IPS-NIHi7 (cell line): ENCODE data around the gene TLE4.
A peak's percentile ranks its signal among the peaks of the same experiment; 100 is the strongest.
"Not testable (repeated sequence)": the region's sequence is repeated elsewhere in the genome, so short reads cannot be mapped to it uniquely, and the experiment has no call there.

ENCODE experiments used
- DNase-seq: peaks from one replicate; pipeline ENCODE4 v3.0.0; 2012; ENCODE audit warnings: mixed read lengths; ENCODE audit errors: extremely low spot score

TLE4 gene

DNA sequence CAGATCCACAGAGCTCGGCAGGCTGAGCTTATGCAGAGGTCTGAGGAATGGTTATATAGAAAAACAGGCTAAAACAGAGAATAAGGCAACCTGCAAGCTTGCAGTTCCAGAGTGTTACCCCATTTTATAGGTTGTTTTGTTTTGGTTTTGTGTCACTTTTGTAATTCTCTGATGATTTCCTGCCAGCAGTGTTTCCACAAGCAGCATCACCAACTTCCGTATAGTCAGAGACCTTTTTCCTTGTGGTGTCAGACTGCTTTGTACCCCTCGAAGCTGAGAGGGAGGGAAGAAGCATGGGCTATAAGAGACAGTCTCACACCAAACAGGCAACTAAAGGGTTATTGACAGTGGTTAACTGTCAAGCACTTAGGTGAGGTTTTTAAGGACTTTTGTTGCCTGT, 61.8 kb downstream of the TLE4 start:
- DNase-seq, result no peak

DNA sequence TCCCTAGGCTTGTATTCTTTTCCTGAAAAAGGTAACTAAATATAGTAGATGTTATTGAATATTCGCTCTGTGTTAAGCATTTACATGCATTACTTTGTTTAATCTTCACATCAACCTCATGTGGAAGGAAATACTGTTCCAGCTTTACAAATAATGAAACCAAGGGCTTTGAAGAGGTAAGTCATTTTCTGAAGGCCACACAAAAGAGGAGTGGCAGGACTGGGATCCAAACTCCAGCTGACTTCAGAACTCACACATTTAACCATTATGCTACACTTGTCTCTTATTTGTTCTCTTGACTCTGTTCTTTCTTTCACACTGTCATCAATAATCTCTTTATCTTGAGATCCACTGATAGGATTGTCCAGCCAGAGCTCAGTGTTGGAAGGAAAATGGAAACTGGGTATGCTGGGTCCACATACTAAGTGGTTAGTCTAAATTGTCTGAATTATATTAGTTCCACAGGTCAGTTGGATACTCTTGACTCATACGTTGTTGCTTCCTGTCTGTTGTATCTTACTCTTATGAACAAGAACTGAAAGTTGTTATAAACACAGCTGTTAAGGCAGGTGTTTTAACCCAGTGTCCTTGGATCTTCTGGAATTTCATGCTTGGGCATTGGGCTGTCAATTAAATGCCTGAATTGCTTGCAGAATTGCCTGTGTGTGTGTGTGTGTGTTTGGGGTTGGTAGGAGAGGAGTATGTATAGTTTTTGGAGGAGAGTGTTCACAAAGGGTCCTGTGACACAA, 65.6 kb downstream of the TLE4 start:
- no peak for DNase-seq

DNA sequence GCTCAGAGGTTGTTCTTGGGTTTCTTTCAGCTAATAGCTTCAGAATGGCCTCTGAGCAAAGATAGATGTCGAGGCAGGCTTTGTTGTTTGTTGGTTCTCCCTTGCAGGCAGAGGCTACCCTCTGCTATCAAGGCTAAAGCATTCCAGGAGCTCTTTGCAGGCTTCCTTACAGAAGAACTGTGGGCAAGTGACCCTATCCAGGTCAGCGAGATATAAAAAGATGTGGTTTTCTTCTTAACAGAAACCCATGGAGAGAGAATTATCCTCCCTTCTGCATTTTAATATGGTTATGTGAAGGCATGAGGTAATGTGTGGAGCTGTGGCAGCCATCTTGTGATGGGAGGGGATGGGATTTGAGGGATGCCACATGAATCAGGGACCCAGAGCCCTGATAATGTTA, 67.0 kb downstream of the TLE4 start:
- no peak for DNase-seq

DNA sequence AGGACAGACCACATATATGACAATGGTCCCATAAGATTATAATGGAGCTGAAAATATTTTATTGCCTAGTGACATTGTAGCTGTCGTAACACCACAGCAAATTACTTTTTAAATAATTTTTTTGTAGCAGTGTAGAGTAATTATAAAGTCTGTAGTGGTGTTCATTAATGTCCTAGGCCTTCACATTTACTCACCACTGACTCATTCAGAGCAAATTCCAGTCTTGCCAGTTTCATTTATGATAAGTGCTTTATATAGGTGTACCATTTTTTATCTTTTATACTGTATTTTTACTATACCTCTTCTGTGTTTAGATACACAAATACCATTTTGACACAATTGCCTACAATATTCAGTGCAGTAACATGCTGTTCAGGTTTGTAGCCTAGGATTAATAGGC, 67.6 kb downstream of the TLE4 start:
- DNase-seq, result no peak

DNA sequence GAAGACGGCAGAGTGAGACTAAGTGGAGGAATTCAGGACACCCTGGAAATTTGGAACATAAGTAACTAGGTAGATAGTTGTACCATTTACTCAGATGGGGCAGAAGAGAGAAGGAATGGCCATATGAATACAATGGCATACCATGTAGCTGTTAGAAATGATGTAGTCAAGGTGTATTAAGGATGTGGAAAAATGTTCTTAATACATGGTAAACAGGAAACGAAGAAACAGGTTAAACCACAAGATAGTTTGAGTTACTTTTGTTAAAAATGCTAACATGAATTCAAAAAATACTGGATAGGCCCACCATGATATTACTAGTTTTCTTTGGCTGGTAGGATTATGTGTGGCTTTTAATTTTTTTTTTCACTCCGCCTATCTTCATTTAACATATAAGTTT, 68.3 kb downstream of the TLE4 start:
- not testable (repeated sequence) for DNase-seq

DNA sequence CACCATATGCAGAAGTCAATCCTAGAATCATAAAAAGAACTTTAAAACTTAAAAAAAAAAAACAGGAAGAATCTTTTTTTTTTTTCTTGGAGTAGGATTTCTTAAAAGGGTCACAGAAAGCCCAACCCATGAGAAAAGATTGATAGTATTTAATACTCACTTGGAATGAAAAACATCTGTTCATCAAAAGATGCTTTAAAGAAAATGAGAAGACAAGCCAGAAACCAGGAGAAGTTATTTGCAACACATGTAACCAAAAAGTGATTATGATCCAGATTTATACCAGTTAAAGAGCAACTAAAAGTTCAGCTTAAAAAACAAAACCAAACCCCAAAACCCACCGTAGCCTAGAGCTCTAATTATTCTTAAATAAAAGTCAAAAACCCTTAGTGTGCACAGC, 69.3 kb downstream of the TLE4 start:
- DNase-seq, result no peak

DNA sequence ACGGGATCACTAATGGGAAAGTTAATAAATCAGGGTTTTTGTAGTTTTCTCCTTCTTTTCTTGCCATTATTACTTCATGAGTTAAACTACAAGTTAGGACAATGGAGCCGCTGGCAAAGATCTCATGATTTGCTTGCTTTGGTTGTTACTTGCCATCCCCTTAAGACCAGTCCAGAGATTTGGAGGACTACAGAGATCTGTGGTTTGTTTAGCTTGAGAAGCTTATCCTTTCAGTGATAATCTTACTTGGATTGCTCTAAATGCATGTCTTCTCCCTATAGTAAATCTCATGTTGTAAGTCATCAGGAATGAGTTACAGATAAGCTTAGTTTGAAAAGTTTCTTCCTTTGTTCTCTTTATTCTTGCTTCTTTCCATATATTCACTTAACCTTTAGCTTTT, 70.9 kb downstream of the TLE4 start:
- DNase-seq, result no peak

DNA sequence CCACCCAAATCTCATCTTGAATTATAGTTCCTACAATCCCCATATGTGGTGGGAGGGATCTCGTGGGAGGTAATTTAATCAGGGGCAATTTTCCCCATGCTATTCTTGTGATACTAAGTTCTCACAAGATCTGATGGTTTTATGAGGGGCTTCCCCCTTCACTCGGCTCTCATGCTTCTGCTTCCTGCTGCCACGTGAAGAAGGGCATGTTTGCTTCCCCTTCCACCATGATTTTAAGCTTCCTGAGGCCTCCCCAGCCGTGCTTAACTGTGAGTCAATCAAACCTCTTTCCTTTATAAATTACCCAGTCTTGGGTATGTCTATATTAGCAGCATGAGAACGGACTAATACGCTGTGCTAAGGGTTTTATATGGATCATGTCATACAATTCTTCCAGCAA, 72.3 kb downstream of the TLE4 start:
- DNase-seq, result no peak

DNA sequence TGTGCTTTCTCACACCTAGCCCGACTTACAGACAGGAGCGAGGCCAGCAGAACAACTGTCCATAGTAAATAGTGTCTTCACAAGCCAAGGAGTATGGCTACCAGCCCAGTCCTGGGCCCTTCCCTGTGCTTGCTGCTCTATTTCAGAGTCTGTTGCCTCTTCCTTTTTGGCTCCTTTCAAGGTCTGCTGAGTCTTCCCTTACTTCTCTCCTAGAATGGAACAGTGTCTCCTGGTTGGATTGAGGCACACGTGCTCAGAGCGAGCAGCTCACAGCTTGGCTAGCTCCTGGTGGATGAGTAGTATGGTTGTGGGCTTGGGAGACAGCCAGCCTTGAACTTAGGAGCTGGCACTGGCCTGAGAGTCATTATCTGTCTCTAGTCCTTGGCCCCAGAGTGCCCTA, 72.8 kb downstream of the TLE4 start:
- DNase-seq, result no peak

DNA sequence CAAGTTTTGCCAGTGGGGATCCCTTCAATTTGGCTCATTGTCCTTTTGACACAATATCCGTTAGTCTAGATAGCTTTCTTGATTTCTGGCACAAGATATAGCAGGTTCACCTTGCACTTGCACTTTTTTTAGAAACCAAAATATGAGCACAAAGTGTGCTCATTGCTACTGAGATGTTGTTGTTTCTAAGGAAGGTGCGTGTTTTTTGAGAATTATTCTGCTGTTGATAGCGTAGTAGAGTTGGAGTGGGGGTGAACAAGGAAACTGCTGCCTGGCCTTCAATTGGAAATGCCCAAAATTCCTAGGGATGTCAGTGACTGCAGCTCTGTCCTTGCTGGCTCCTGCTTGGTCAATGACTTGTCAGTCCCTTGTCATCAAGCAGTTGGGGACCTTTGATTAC, 73.3 kb downstream of the TLE4 start:
- no peak for DNase-seq

DNA sequence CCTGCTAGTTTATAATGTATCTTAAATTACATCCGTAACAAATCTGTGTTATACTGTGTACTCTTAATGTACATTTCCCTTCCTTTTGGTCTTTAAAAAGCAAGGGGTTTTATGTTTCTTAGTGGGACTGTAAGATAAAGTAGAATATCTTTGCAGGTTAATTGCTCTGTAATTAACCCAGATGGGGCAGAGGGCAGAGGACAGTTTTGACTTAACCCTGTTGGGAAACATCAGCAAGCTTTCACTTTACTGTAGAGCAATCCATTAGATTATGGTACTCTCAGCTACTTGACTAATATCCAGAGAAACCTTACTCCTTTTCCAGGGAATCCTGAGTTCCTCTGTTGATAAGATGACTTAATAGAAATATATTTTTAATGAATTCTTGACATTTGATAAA, 74.3 kb downstream of the TLE4 start:
- DNase-seq, result no peak

DNA sequence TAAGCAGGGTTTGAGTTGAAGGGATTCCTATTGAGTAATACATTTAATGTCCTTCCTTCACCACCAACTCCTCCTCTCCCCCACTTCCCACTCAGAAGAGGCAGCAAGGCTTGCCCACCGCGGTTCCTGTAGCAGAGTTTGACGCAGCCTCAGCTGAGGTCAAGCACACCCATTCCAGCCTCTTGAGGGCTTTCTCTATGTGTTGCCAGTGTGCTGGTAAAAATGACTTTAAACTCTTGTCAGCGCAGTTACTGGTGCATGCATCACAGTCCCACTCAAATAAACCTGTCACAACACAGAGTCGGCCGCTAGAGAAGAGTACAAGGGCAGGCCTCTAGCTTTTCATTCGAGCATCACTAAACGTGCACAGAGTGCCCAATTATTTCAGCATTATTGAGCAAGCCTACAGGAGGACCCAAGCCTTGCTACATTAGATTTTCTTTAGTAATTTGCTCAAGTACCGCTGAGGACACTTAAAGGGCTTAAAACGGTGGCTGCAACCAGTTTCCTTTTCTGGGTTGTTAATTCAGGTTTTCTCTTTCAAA, 79.6 kb downstream of the TLE4 start:
- no peak for DNase-seq

DNA sequence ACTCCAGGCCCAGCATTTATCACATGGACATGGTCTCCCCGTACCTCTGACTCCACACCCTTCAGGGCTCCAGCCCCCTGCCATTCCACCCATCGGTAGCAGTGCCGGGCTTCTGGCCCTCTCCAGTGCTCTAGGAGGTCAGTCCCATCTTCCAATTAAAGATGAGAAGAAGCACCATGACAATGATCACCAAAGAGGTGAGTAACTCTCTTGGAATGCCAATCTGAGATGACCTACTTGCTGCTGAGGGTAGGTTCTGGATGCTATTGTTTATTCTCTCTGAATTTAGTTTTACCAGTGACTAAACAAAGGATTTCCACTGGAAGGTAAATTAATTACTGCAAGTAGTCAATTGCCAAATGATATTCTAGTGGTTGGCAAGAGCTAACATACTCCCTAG, 80.8 kb downstream of the TLE4 start:
- DNase-seq, result peak; percentile 45

DNA sequence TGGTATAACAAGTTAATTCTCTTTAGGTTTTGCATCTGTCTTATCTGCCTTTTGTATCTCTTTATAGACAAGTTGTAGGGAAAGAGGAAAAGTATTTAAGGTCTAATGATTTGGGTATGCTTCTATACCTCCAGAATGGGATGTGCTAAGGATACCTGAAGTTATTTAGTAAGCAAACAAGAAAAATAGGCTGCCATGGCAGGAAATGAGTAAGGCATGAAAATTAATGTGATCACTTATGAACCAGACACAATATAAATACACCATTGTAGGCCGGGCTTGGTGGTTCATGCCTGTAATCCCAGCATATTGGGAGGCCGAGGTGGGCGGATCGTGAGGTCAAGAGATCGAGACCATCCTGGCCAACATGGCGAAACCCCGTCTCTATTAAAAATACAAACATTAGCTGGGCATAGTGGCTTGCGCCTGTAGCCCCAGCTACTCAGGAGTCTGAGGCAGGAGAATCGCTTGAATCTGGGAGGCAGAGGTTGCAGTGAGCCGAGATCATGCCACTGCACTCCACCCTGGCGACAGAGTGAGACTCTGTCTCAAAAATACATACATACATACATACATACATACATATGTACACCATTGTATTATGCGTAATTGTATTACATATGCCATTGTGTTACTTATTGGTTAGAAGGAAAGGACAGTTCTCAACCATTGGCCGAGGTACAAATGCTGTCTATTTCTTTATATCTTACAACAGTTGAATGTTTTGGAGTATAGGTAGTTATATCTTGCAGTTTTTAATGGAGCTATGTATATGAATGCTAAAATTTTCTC, 83.0 kb downstream of the TLE4 start:
- not testable (repeated sequence) for DNase-seq

DNA sequence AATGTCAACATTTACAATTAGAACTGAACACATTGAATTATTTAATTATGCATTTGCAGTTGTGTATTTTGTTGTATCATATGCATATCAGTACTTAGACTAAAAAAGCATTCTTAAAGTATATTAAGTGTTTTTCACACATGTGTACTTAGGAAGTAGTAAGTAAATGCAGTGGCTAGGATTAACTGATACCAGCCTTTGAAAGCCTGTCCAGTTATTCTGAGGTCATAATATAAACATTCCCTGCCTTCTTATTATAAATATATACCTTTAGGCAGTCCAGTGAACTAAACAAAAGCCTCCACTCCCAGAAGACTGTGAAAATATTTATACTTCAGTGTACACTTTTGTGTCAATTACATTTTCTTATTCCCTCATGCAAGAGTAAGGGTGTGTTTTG, 83.8 kb downstream of the TLE4 start:
- no peak for DNase-seq

DNA sequence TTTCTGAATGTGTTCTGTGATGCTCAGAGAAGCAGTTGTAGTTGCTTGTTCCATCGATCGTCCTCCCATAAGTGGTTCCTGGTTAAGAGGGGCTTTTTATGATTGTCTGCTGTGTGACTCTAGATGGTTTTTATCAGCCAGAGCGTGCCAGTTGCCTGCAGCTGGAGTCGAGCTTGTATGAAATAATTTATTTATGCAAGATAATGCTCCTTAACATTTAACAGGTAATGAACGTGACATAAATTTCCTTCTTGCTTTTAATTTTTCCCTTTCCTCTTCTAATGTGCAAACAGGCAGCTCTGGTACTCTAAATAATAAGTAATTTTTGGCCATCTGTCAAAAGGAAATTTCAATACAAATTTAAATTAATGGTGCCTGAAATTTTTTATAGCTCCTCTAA, 84.4 kb downstream of the TLE4 start:
- no peak for DNase-seq

DNA sequence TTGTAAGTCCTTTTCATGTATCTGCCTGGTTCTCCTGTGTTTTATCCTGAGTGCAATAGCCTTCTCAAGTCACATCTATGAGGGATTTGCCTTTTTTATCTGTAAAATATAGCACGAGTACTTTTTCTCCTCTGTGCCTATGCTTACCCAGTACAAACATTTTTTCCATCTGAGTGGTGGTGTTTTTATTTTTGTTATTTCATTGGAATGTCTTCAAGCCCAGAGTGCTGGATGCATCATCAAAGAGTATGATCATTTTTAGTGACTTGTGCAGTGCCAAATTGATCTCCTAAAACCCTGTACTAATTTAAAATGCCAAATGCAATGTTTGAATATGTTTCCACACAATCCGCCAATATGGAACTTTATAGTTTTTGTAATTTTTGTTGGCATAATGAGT, 86.1 kb downstream of the TLE4 start:
- no peak for DNase-seq

DNA sequence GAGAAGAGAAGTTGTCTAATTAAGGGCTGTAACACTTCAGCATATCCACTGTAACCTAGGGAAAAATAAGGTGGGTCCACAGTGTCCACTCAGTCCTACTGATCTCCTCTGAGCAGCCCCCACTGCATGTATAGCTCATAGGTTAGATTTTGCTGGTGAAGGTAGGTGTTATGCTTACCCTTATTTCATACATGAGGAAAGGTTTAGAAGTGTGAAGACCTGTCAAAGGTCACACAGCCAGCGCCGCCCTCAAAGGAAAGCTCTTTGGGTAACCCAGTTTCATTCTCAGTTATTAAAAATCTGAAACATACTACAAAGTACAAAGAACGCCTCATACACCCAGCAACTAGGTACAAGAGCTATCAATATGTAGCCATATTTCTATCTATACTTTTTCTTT, 87.2 kb downstream of the TLE4 start:
- DNase-seq, result no peak

DNA sequence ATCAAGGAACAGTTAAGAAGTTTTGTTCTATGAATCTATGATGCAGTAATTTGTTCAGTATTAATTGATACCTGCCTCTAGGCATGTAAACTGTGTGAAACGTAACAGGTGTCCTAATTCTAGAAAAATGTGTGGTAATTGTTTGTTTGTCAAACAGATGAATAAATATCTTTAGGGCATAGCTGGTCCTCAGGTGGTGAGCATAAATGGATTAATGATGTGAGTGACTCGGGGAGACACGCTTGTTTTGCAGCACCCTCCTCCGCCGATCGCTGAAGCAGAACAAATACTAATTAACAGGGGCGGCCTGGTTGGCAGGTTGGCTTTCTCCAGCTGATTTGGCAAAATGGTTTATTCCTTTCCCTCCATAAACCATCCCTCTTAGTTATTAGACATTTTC, 88.8 kb downstream of the TLE4 start:
- DNase-seq, result no peak

DNA sequence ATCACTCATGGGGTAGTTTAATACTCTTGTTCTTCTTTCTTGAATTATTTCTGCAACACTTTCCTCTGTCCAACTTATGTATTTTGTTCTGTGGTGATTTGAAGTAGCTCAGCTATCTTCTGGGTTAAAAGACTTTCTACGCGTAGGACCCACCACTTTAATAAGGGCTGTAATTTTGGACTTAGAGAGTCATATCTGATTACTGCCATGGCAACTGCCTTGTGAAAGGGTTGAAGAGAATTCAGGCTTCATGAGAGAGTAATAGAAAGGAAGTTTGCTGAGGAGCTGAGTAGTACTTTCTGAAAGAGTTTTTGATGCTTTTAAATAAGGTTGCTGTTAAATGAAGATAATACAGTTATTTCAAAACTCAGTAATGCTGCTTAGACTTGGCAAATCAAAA, 89.5 kb downstream of the TLE4 start:
- no peak for DNase-seq

DNA sequence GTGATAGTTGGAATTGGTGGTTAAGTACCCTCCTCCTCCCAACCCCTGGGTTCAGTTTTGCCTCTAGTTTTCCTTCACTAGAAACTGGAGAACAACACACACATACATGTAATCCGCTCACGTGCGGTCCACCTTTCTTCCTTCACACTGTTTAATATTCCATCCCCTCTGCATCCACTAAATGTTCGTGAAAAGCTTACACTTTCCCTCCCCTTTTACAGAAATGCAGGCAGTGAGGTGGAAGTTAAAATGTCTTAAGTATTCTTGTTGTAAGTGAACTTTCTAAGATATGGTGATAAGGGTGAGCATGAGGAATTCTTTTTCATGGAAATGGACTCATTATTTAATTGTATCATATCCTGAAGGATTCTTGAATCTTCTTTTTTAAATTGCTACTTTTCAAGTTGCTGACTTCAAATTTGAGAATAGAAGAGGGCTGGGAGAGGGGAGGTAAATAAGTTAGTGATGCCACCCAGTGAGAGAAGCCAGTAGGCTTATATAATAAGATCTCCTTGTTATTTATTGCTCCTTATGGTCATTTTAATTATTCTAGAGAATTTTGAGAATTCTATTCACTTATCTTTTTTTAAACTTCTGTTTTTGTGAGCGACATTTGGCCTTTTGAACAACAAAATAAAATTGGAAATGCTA, 90.2 kb downstream of the TLE4 start:
- DNase-seq, result no peak

DNA sequence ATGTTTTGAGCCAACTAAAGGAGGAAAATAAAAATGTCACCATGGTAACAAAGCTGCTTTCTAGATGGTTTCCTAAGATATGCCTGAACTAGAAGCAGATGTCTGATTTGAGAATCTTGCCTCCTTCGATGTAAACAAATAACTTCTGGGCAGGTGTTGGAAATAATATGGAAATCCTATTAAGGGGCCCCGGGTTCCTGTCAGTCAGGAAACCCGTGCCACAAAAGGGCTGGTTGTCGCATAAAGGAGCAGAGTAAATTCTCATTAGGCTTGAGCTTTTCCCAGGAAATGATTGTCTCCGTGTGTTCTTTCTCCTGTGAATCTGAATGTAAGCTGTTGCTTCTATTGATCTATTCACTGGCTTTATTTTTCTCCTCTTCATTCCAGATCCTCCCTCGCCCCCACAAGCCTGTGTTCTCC, 90.8 kb downstream of the TLE4 start:
- DNase-seq, result no peak

DNA sequence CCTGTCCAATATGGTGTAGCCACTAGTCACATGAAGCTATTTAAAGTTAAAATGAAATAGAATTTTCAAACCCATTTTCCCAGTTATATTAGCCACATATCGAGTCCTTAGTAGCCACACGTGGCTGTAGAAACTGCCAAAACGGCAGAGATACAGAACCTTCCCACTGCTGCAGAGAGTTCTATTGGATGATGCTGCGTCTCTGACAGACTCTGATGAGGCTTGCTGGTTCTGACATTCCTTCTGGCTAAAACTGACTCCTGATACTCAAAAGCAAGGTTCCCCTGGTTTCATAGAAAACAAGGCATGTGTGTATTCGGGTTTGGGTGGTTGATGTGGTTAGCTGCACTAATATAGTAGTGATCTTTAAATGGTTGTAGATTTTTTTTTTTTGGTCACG, 91.5 kb downstream of the TLE4 start:
- DNase-seq, result no peak
